ENCODE results near the gene OTOS.

GRCh38 chr2:240138254-240138984 is 2.0 kb downstream of the OTOS start:
- TF ChIP-seq CTCF (IDR thresholded peaks at IDR 0.05) (no peak), POLR2A (IDR thresholded peaks at IDR 0.05) (no peak)
